IPS-18c (cell line): ENCODE results near the gene BCL2L11.

Source experiments
- H3K4me3 ChIP-seq: 2 replicates; pipeline ENCODE4 v1.7.0; 2013; ENCODE audit warnings: low read depth, mild to moderate bottlenecking, low read length, moderate library complexity; ENCODE audit not compliant: insufficient read depth
- H3K9me3 ChIP-seq: one replicate; pipeline ENCODE4 v1.6.1; 2013; ENCODE audit warnings: mild to moderate bottlenecking, low read length, moderate library complexity; ENCODE audit not compliant: control insufficient read depth, insufficient read depth

The BCL2L11 gene

GRCh38 chr2:111157071-111157661 lies 36.5 kb downstream of the BCL2L11 start:
- Histone ChIP-seq H3K9me3 (no peaks in the 10 kb centered on the region), H3K4me3 (no peak overlapping the region)

- H3K9me3 ChIP-seq: no peaks in the 10 kb centered on the region
- no peak overlapping the region for H3K4me3 ChIP-seq
Measured at GRCh38 chr2:111157798-111158197, 37.1 kb downstream of the BCL2L11 start.

DNA sequence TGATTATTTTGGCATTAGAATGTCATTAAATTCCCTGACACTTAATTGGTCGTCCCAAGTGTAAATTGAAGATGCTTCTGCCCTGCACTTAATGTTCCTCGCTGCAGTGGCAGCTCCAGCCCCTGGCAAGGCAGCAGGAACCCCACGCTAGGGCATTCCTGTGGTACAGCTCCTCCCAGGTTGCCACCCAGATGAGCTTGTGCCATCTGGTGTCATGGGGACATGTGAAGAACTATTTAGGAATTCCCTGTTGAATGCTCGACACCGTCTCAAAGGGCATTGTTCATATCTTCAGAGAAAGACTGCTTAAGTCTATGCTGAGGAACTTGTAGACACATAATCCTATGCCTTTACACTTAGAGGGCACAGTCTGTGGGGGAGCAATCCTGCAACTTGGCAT lies 38.9 kb downstream of the BCL2L11 start:
- Histone ChIP-seq H3K9me3 (no peaks in the 10 kb centered on the region), H3K4me3 (no peak overlapping the region)

- no peak overlapping the region for H3K4me3 ChIP-seq
- H3K9me3 ChIP-seq: no peaks in the 10 kb centered on the region
Measured at GRCh38 chr2:111160758-111161157, 40.0 kb downstream of the BCL2L11 start.

DNA sequence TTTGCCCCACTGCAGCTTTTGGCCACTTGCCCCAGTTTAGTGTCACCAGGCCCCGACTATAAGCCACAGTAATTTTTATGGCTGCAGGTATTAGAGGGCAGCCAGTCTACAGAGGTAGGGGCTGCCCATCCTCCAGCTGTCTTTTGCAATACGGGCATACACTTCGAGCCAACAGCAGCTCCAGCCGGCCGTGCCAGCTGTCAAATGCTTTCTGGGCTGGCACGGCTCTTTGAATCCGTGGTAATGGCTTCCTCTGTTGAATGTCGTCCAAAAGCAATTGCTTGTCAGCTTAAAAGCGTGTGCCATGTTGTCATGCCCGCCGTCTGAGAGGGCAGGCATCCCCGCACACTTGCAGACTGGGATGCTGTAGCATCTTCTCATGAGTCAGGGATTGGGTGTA lies 41.3 kb downstream of the BCL2L11 start:
- Histone ChIP-seq H3K9me3 (no peaks in the 10 kb centered on the region), H3K4me3 (no peak overlapping the region)

DNA sequence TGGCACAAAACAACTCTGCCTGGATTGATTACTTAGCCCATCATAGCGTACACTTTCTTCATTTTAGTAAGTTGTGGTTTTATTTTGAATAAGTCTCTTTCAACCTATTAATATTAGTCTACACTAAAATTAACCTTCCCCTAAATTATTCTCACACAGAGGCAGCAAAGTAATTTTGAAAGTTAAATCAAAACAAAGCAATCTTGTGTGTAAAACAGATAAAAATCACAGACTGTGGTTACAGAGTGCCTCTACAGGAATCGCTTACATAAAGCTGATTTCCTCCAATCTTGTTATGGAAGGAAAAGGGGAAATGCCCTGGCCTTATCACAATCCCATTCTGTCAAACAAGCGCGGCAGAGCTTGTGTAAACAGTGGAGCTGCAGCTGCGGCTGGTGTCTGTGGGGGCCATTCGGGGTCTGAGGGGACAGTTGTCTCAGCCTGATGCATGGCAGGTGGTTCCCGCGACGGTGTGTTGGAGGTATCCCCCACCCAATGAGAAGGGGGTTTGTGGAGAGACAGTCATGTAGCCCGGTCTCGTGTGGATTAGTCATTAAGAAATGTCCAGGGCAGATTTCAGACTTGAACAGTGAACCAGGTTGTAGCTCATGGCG lies 42.1 kb downstream of the BCL2L11 start:
- H3K9me3 ChIP-seq: no peaks in the 10 kb centered on the region
- H3K4me3 ChIP-seq: no peak overlapping the region

DNA sequence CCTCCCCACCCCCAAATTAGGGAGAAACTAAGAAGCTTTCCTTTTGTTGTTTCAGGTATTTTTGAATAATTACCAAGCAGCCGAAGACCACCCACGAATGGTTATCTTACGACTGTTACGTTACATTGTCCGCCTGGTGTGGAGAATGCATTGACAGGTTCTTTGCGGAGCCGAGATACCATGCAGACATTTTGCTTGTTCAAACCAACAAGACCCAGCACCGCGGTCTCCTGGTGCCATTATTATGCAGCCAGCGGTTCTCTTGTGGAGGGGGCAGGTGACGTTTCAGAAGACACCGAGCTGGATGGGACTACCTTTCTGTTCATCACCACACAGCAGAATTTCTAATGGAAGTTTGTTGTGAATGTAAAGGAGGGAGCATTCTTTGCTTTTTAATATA lies 43.4 kb downstream of the BCL2L11 start:
- no peak overlapping the region for H3K4me3 ChIP-seq
- no peaks in the 10 kb centered on the region for H3K9me3 ChIP-seq

DNA sequence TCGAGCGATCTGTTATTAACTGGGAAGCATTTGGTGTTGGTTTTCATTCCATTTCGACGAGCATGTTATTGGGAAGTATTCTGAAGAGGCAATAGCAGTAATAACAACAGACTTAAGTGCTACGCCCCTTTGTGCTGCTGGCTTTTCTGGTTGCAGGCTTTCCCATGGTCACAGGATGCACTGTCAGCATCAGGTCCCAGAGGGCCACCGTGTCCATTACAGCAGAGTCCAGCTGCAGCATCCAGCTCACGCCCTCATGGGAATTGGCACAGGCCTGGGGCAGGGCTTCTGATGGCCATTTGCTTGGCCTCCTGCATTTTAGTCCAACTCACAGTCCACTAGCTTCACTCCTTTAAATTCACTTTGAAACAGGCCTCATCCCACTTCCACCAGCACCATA lies 44.4 kb downstream of the BCL2L11 start:
- no peak overlapping the region for H3K4me3 ChIP-seq
- no peaks in the 10 kb centered on the region for H3K9me3 ChIP-seq

GRCh38 chr2:111166115-111166514 lies 45.4 kb downstream of the BCL2L11 start:
- H3K4me3 ChIP-seq: no peak overlapping the region
- H3K9me3 ChIP-seq: no peaks in the 10 kb centered on the region

GRCh38 chr2:111167076-111167862 lies 46.6 kb downstream of the BCL2L11 start:
- H3K4me3 ChIP-seq: no peak overlapping the region
- H3K9me3 ChIP-seq: no peaks in the 10 kb centered on the region

DNA sequence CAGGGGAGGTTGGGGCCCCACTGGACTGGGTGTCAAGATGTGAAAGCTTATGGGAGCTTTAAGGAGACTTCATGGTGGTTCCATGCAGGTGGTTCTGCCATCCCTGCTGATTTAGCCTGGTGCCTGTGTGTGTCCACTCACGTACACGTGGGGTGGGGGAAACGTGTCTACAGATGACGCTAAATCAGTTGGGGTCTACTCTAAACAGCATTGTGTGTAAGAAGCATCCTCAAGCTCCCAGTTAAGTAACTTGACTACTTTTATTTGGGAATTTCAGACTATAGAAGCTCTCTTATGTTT lies 47.1 kb downstream of the BCL2L11 start:
- Histone ChIP-seq H3K9me3 (no peaks in the 10 kb centered on the region), H3K4me3 (no peak overlapping the region)

GRCh38 chr2:111168528-111169239 lies 48.0 kb downstream of the BCL2L11 start:
- Histone ChIP-seq H3K9me3 (no peaks in the 10 kb centered on the region), H3K4me3 (no peak overlapping the region)

GRCh38 chr2:111169268-111169667 lies 48.6 kb downstream of the BCL2L11 start:
- Histone ChIP-seq H3K4me3 (no peak overlapping the region), H3K9me3 (no peaks in the 10 kb centered on the region)

- Histone ChIP-seq H3K4me3 (no peak overlapping the region), H3K9me3 (no peaks in the 10 kb centered on the region)
Measured at GRCh38 chr2:111169924-111170323, 49.2 kb downstream of the BCL2L11 start.

GRCh38 chr2:111171337-111171930 lies 50.7 kb downstream of the BCL2L11 start:
- Histone ChIP-seq H3K4me3 (no peak overlapping the region), H3K9me3 (no peaks in the 10 kb centered on the region)

GRCh38 chr2:111172666-111173065 lies 52.0 kb downstream of the BCL2L11 start:
- H3K9me3 ChIP-seq: no peaks in the 10 kb centered on the region
- no peak overlapping the region for H3K4me3 ChIP-seq

DNA sequence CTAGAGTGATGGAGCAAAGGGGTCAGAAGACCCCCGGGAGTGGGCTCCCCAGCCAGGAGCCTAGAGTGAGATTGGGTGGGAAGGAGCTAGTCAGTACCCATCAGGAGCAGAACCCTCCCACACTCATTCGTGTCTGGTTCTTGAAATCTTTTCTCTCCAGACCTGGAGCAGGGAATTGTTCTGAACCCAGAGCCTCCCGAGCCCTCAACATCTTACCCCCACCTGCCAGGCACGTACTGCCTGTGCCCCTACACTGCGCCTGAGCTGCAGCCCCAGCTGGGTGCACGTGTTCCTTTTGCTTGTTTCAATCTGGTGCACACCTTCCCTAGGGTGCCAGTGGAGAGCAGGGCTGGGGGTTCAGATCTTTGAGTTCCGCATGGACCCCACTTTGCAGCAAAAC lies 52.6 kb downstream of the BCL2L11 start:
- no peaks in the 10 kb centered on the region for H3K9me3 ChIP-seq
- H3K4me3 ChIP-seq: no peak overlapping the region

DNA sequence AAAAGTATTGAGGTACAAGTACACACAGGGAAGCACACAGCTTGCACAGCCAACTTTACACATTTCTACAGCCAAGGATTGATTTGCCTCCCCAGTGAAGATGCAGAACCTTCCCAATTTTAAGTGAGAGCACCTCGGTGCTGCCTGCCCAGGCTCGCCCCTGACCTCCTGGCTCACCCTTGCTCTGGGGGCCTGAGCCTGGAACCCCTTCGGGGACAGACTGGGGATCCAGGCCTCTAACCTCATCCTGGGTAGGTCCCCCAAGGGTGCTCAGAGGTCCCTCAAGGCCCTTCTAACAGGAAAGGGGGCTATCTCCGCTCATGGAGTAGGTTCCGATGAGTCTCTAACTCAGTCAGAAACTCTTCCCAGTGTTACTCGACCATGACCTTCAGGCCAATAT lies 53.1 kb downstream of the BCL2L11 start:
- Histone ChIP-seq H3K9me3 (no peaks in the 10 kb centered on the region), H3K4me3 (no peak overlapping the region)
